Measurements from ENCODE around the gene CX3CR1. TPM values are rescaled to one million over a fixed set of nuclear protein-coding genes. Genes with fewer than 3 reads are reported as not detected.

Gene CX3CR1
- total and polyA plus RNA-seq, 9 of the 15 experiments (the other 6 are each of a cell fraction or from before 2014, with no cell fraction given), result 0.03 to 0.21 TPM; not detected in 7

DNA sequence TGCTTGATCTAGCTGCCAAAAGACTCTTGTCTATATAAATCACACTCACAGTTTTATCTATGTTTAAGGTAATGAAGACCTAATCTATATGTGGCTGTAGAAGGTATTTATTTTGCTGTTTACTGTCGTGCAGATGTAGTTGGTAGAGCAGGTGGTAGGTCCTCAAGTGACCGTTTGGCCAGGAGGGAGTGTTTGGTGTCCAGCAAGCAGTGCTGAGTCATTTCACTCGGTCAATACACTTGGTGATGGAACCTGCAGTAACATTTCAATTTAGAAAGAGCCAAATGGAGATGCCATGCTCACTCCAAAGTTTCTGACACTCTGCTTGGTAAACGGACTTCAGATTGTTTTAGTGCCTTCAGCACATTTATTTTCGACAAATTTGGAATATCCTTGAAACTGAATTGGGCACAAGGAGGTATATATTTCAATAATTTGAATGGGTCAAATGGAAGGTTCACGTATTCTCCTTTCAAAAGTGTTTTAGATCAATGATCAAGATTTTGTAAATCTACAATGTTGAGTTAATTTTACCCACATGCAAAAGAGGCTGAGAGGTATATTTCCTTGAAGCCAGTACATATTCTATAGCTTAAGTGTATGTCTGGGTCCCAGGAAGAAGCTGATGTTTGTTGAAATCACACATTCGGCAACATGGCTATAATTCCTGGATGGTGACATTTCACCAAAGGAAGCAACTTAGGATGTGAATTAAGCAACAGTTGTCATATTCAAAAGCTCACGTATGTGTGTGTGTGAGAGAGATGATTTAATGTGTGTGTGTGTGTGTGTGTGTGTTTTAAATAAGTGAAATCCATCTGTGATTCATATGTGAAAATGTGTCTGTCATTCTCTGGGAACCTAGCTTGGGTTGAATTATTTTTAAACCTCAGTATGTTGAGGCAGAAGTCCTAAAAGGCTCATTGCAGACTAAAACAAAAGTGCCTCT, 7.7 kb upstream of the CX3CR1 start (continued):
- TF ChIP-seq, protein P1, sequence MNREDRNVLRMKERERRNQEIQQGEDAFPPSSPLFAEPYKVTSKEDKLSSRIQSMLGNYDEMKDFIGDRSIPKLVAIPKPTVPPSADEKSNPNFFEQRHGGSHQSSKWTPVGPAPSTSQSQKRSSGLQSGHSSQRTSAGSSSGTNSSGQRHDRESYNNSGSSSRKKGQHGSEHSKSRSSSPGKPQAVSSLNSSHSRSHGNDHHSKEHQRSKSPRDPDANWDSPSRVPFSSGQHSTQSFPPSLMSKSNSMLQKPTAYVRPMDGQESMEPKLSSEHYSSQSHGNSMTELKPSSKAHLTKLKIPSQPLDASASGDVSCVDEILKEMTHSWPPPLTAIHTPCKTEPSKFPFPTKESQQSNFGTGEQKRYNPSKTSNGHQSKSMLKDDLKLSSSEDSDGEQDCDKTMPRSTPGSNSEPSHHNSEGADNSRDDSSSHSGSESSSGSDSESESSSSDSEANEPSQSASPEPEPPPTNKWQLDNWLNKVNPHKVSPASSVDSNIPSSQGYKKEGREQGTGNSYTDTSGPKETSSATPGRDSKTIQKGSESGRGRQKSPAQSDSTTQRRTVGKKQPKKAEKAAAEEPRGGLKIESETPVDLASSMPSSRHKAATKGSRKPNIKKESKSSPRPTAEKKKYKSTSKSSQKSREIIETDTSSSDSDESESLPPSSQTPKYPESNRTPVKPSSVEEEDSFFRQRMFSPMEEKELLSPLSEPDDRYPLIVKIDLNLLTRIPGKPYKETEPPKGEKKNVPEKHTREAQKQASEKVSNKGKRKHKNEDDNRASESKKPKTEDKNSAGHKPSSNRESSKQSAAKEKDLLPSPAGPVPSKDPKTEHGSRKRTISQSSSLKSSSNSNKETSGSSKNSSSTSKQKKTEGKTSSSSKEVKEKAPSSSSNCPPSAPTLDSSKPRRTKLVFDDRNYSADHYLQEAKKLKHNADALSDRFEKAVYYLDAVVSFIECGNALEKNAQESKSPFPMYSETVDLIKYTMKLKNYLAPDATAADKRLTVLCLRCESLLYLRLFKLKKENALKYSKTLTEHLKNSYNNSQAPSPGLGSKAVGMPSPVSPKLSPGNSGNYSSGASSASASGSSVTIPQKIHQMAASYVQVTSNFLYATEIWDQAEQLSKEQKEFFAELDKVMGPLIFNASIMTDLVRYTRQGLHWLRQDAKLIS (CRISPR knock-in tag; IDR thresholded peaks at IDR 0.05), result 0 out of 2 replicates have a peak, but pooled peaks have one; percentile 39
- TF ChIP-seq L3MBTL2 (IDR thresholded peaks at IDR 0.05), result peak; percentile 97
- TF ChIP-seq MAFF (IDR thresholded peaks at IDR 0.05; ENCODE audit: low read length), result peak; percentile 73; the same call in 1 of the 2 replicates
- TF ChIP-seq DIDO1 (tag; IDR thresholded peaks at IDR 0.05; ENCODE audit: low read depth), result 0 out of 2 replicates have a peak, but pooled peaks have one; percentile 12
- peak in 1 of 2 experiments; percentile 3; a peak in 1 of 4 replicates for TF ChIP-seq RCOR1 (IDR thresholded peaks at IDR 0.05; ENCODE audit: borderline replicate concordance in 1 of 2, low read depth in 2 of 2, low read length in 2 of 2)
- peak; percentile 39; the same call in 1 of the 2 replicates for TF ChIP-seq RNF2 (IDR thresholded peaks at IDR 0.05)
- TF ChIP-seq, protein P2, sequence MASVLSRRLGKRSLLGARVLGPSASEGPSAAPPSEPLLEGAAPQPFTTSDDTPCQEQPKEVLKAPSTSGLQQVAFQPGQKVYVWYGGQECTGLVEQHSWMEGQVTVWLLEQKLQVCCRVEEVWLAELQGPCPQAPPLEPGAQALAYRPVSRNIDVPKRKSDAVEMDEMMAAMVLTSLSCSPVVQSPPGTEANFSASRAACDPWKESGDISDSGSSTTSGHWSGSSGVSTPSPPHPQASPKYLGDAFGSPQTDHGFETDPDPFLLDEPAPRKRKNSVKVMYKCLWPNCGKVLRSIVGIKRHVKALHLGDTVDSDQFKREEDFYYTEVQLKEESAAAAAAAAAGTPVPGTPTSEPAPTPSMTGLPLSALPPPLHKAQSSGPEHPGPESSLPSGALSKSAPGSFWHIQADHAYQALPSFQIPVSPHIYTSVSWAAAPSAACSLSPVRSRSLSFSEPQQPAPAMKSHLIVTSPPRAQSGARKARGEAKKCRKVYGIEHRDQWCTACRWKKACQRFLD (CRISPR knock-in tag; IDR thresholded peaks at IDR 0.05), result peak; percentile 71; the same call in 1 of the 2 replicates
- no peak for TF ChIP-seq PHF21A (IDR thresholded peaks at IDR 0.05; ENCODE audit: borderline replicate concordance, low read depth)
- peak; percentile 98 for TF ChIP-seq NFE2 (IDR thresholded peaks at IDR 0.05; ENCODE audit: low read depth)
- TF ChIP-seq, protein P3, sequence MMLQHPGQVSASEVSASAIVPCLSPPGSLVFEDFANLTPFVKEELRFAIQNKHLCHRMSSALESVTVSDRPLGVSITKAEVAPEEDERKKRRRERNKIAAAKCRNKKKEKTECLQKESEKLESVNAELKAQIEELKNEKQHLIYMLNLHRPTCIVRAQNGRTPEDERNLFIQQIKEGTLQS (IDR thresholded peaks at IDR 0.05), result peak; percentile 77; the same call in 1 of the 2 replicates
- TF ChIP-seq, protein P3 (CRISPR knock-in tag; conservative IDR thresholded peaks at IDR 0.05), result no peak
- TF ChIP-seq NR1H2 (CRISPR knock-in tag; IDR thresholded peaks at IDR 0.05), result 0 out of 2 replicates have a peak, but pooled peaks have one; percentile 15
- TF ChIP-seq GABPA (tag; conservative IDR thresholded peaks at IDR 0.05; ENCODE audit: low read depth), result 0 out of 2 replicates have a peak, but pooled peaks have one; percentile 21
- TF ChIP-seq ZNF589 (CRISPR knock-in tag; IDR thresholded peaks at IDR 0.05; ENCODE audit: low read depth), result peak; percentile 90; the same call in 1 of the 2 replicates
- TF ChIP-seq, protein P4, sequence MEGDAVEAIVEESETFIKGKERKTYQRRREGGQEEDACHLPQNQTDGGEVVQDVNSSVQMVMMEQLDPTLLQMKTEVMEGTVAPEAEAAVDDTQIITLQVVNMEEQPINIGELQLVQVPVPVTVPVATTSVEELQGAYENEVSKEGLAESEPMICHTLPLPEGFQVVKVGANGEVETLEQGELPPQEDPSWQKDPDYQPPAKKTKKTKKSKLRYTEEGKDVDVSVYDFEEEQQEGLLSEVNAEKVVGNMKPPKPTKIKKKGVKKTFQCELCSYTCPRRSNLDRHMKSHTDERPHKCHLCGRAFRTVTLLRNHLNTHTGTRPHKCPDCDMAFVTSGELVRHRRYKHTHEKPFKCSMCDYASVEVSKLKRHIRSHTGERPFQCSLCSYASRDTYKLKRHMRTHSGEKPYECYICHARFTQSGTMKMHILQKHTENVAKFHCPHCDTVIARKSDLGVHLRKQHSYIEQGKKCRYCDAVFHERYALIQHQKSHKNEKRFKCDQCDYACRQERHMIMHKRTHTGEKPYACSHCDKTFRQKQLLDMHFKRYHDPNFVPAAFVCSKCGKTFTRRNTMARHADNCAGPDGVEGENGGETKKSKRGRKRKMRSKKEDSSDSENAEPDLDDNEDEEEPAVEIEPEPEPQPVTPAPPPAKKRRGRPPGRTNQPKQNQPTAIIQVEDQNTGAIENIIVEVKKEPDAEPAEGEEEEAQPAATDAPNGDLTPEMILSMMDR (IDR thresholded peaks at IDR 0.05 in 2 of 3, conservative IDR thresholded peaks at IDR 0.05 in 1 of 3; ENCODE audit: insufficient read depth in 2 of 3, low read depth in 1 of 3, low read length in 3 of 3), result peak in 1 of 3 experiments; percentile 4; a peak in 1 of 6 replicates
- TF ChIP-seq, protein P5, sequence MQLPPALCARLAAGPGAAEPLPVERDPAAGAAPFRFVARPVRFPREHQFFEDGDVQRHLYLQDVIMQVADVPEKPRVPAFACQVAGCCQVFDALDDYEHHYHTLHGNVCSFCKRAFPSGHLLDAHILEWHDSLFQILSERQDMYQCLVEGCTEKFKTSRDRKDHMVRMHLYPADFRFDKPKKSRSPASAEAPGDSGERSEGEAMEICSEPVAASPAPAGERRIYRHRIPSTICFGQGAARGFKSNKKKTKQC (CRISPR knock-in tag; IDR thresholded peaks at IDR 0.05), result no peak
- TF ChIP-seq FOXP1 (CRISPR knock-in tag; IDR thresholded peaks at IDR 0.05), result 0 out of 2 replicates have a peak, but pooled peaks have one; percentile 6
